GM18508 (cell line): ENCODE measurements around the gene NFKB1.
"Not testable (repeated sequence)": the region's sequence is repeated elsewhere in the genome, so short reads cannot be mapped to it uniquely, and the experiment has no call there.

Source experiments
- ATAC-seq: cut with Tn5 transposase; IDR thresholded peaks from one replicate; pipeline ENCODE4 v1.9.1; 2021; ENCODE audit warnings: moderate number of reproducible peaks; ENCODE audit not compliant: insufficient read depth, unreplicated experiment

The NFKB1 gene

DNA sequence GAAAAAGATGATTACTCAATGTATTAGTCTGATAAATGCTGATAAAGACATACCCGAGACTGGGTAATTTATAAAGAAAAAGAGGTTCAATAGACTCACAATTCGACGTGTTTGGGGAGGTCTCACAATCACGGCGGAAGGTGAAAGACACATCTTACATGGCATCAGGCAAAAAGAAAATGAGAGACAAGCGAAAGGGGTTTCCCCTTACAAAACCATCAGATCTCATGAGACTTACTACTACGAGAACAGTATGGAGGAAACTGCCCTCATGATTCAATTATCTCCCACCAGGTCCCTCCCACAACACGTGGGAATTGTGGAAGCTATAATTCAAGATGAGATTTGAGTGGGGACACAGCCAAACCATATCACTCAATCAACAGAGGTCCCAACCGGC, 117.9 kb downstream of the NFKB1 start:
- ATAC-seq = not testable (repeated sequence)

DNA sequence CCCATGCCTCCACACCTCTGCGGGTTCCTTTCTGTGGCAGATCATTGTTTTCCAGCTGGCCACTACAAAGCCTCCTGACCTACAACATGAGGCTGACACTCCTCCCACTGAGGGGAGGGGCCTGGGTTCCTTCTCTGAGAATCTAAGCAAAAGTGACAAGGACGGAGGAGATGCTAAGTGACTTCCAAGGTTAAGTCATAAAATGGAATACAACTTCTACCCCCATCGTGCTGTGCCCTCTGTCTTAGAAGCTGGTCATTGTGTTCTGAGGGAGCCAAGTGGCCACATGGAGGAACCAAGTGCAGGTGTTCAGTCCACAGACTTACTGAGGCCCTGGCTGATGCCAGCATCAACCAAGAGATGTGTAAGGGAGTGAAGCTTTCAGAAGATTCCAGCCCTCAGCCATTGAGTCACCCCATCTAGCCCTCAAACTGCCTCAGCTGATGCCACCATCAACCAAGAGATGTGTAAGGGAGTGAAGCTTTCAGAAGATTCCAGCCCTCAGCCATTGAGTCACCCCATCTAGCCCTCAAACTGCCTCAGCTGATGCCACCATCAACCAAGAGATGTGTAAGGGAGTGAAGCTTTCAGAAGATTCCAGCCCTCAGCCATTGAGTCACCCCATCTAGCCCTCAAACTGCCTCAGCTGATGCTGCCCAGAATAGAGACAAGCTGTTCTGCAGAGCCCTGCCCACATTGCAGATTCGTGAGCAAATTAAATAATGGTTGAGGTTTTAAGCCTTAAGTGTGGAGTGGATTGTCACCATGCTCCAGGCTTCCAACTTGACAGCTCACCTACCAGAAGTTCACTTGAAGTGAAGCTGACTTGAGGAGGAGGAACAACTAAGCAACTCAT, 118.8 kb downstream of the NFKB1 start:
- ATAC-seq = not testable (repeated sequence)

DNA sequence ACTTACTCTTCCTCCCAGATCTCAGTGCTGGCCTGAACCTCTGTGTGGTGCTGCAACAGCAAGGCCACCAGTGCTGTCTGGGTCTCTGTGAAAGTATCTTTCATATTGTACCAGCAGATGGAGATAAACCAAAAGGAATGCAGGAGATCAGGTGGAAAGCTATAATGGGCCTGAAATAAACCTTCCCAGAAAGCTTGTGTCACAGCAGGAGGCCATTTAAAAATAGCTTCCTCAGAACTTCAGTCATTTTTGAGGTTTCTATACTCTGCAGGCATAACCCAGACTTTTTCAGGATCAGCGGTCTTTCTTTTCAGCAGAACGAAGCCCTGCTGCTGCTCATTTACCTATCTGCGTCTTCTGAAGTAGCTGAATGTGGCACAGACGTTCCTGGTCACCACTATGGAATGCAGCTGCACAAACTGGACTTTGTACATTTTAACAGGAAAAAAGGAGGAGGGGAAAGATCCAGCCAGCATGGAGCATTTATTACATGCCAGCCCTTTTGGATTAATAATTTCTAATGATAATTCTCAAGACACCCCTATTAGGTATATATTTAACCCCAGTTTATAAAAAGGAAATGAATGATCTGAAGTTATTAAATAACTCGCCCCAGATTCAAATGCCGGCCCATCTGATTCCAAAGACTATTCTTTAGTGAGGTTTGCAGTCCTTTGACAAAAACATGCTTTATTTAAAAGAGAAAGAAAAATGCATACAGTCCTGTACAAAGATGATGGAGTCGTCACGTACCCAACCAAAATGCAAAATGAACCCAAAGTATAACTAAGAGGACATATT, 119.7 kb downstream of the NFKB1 start:
- ATAC-seq = peak; percentile 56

DNA sequence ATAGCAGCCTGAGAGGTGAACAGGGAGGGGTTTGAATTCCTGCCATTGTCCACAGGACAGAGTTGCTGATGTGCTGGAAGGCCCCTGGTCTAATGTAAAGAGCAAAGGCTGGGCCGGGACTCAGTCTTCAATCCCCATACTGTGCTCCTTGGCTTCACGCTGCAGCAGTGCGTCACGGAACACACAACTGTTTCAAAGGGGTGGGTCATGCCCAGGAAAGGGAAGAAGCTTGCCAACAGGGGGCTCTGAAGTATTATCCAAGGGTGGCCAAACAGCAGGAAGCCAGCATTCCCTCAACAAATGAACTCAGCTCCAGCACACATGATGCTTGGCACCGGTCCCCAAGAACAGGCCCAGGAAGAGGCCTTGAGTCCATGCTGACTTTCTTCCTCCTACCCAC, 122.5 kb downstream of the NFKB1 start:
- ATAC-seq = no peak

DNA sequence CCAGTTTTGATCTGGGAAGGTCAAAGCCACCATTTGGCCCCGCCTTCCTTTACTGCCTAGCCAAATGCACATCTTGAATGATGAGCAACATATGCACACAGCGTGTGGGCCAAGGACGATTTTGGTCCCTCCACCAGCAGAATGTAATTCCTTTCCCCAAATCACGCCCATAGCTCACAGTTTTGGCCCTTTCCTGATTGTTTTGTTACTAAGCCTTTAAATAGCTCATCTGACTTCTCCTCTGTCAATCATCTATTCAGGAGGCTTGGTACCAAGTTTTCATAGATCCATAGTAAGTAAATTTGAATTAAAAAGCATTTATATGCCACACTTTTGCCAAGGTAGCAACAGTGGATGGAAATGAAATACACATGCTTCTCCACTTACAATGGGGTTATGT, 123.3 kb downstream of the NFKB1 start:
- no peak for ATAC-seq

DNA sequence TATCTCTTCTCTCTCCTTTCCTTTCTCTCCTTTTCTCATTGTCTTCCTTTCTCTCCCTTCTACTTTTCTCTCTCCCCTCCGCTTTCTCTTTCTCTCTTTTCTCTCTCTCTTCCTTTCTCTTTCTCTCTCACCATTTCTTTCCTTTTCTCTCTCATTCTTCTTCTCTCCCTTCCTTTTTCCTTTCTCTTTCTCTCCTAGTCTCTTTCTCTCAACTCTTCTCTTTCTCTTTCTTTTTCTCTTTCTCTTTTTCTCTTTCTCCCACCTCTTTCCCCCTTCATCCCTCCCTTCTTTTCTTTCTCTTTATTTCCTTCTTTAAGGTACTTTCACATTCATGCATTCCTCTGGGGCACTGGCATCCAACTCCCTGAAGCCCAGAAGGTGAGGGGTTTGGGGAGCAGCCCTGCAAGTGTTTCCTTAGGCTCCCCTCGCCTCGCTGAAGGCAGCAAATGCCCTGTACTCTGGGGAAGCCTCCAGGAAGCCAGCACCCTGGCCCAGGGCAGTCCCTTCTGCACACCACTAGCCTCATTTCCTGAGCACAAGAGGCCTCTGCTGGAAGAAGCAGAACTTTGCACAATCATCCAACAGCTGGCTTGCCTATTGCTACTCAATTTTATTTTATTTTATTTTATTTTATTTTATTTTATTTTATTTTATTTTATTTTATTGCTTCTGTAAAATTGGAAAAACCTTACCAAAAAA, 124.2 kb downstream of the NFKB1 start:
- peak; percentile 81 for ATAC-seq

DNA sequence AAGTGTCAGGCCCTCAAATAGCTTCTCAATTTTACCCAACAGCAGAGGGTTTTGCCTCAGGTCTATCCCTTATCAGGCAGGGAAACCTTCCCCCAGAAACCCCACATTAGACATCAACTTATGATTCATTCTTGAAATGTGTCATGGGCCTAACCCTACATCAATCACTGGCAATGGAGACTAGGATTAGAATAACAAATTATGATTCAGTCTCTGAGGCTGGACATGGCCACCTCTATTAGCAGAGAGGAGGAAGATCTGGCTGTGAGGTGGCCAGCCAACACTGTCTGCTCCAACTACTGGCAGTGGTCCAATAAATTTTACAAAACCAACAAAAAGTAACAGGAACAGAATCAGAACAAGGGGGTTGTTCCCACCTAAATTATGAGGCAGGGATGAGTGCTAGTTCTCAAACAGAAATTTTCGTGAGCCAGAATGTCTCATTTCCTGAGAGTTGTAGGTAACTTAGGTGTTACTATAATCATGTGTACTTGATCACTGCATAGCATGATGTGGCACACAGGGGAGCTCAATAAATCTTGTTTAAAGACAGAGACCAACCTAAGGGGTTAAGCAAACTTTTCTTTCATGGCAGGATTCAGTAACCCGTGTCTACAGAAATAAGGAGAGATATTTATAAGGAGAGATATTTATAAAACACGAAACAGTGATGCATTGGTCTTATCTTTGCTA, 126.8 kb downstream of the NFKB1 start:
- ATAC-seq = no peak

DNA sequence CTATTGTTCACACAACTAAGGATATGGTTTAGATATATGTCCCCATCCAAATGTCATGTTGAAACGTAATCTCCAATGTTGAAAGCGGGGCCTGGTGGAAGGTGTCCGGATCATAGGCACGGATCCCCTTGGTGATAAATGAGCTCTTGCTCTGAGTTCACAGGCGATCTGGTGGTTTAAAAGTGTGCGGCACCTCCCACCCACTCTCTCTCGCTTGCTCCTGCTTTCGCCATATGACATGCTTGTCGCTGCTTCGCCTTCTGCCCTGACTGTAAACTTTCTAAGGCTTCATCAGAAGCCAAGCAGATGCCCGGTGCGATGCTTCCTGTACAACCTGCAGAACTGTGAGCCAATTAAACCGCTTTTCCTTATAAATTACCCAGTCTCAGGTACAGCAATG, 128.5 kb downstream of the NFKB1 start:
- no peak for ATAC-seq

DNA sequence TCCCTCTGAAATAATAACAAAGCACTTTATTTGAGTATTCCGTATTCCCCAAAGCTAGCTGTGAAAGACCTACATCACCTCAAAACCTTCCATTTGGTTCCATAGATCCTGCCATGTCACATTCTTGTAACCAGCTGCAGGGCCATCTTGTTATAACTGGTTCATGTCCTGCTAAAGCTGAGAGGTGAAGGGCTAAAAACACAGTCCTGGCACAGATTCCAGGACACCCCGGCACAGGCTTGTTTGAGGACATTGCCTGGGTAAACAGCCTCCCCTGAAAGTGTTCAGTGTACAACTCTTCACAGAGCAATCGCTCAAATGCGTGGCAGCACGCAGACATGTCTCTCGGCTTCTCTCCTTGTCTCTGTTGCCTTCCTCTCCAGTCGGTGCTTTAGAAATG, 130.5 kb downstream of the NFKB1 start:
- ATAC-seq = no peak

DNA sequence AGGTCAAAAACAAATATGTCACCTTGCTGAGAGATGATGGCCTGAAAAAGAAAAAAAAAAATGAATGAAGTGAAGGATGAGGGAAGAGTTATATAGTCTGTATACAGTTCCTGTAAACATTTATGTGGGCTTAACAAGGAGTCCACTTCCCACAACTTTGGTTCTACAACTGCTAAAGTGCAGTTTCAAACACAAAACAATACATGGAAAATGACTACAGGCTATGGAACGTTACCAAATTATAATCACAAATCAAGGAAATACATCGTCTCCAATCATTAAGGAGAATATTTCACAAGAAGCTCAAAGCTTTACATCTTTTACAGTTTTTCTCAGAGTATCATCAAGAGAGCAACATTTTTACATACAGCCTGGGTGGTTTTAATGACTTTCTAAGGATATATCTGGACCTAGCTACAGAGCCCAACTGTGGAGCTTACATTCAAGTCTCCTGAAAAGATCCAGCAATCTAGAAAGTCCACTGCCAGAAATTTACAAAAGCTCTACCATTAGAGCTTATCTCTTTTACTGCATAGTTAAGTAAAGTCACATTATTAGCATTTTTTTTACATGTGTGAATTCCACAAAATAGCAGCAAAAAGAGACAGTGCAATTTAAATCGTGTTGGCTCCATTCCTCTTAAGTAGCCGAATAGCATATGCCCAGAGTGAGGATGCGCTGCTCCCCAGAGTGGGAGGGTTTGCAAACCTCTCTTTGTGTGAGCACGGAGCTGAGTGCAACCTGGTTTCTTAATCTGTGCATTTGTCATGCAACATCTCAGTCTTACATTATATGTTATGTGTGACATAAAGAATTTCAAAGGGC, 131.3 kb downstream of the NFKB1 start:
- no peak for ATAC-seq

DNA sequence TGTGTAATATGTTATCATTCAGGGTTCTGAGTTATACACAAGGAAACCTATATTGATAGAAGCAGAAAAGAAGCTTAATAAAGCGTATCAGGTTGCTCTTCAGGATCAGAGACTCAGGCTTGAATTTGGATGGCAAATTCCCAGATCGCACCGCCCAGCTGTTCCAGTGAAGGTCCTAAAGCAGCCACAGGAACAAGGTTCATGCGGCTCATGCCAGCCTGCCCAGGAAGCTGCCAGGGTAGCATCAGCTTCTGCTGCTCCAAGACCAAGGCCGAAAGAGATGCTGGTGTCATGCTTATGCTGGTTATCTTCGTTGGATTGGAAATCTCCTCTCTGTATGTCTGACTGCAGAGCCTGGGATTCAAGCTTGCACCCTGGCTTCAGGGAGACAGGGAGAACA, 131.9 kb downstream of the NFKB1 start:
- no peak for ATAC-seq

DNA sequence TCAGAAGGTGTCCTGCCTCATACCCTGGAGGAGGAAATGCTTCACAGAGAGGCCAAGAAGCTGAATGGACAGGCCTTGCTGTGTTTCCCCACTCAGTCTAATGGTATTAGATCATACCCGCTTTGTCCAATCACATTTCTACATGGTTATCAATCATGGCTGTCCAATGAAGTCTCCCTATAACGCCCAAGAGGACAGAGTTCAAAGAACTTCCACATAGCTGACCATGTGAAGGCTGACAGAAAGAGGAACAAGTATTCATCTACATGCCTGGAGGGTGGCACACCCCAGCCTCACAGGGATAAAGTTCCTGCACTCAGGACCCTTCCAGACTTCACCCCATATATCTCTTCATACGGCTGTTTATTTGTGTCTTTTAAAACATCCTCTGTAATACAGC, 136.2 kb downstream of the NFKB1 start:
- ATAC-seq = no peak

DNA sequence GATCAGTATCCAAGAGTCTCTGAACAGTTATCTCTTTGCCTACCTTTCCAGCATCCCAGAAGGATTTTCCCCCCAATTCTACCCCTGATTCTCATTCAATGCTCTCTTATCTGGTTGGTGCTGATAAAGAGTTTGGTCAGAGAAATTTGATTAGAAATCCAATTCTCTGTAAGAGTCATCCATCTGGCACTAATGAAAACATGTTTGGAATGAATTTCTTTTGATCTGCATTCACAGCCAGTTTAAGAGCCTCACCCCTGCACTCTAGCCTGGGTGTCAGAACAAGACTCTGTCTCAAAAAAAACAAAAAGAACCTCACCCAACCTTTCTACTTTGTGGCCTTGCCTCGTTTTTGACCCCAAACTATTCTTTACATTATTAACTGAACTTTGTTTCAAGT, 137.5 kb downstream of the NFKB1 start:
- no peak for ATAC-seq

DNA sequence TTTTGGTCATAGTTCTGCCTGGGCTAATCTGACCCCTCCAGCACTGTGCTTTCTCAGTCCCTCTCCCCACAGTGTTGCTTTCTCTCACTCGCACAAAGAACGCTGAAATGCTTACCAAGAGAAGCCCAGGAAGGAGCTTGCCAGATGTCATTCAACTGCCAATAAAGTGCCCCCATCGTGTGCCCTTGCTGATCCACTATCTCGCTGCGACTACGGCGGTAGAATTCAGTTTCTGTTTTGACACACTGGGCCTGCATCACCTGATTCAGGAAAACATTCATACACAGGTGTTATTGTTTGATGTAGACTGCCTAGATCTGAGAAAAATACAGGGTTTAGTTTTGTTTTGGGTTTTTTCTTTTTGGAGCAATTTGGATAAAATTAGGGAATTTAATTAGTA, 138.4 kb downstream of the NFKB1 start:
- no peak for ATAC-seq

DNA sequence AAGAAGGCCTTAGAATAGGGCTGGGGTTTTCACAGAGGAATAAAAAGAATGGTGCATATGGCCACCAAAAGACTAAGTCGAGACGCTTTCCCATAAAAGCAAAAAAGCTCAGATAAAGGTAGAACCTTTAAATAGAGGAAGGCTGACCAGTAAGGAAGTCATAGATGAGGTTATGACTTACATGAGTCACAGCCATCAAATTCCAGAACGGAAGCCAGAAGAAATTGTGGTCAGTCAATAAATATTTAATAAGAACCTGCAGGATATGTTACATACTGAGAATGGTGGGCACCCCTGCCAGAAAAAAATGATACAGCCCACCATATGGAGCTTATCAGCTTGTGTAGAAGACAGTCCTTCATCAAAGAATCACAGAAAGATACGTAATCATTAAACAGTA, 139.5 kb downstream of the NFKB1 start:
- no peak for ATAC-seq

DNA sequence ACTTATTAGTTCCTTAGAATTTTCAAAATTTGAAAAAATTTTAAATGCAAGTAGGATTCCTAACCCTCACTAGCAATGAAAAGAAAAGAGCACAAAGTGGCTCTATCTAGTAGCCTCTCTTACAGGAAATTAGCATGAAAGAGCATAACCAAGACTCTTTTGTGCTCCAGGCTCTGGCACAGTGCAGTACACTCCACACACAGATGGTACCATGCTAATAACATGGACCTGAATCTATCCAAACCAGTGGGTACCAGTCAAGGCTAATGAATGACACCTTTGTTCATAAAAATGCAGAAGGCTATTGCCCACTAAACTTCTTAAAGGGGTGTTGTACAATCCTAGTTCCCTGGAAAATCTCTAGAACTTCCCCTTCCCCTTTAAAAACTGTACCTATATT, 140.6 kb downstream of the NFKB1 start:
- no peak for ATAC-seq

DNA sequence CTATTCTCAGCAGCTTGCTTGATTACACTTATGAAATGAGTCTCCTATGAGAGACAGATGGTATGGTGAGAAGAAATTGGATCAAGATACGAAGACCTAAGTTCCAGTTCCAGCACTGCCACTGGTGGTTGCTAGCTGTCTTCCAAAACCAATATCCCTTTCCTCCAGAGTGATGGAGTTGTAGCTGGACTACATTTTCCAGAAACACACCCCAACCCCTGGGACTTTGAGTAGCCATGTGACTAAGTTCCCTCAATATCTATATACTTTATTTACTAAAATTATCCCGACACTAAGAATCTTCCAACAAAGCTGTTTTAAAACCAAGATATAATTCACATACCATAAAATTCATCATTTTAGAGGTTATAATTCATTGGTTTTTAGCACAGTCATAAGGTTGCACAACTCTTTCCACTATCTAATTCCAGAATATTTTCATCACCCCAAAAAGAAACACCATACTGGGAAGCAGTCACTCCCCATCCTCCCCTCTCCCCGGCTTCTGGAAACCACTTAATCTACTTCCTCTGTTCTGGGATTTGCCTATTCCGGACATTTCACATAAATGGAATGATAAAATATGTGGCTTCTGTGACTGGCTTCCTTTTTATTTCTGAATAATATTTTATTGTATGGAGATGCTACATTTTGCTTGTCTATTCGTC, 141.6 kb downstream of the NFKB1 start:
- no peak for ATAC-seq

DNA sequence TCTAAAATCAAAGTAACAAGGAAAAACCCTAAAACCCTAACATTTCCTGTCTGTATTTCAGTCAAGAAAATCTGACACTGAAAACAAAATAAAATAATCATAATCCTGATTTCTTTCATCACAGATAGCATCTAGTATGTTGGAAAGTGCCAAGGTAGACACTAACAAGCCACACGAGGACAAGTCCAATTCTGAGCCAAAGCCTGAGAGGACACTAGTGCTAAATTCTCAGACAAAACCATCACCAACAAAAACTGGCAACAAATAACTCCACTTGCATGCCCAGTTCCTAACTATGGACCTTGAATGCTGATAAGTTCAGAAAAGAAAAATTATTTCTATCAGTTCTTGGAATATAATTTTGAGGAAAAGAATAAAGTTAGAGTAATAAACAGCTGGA, 146.0 kb downstream of the NFKB1 start:
- no peak for ATAC-seq

DNA sequence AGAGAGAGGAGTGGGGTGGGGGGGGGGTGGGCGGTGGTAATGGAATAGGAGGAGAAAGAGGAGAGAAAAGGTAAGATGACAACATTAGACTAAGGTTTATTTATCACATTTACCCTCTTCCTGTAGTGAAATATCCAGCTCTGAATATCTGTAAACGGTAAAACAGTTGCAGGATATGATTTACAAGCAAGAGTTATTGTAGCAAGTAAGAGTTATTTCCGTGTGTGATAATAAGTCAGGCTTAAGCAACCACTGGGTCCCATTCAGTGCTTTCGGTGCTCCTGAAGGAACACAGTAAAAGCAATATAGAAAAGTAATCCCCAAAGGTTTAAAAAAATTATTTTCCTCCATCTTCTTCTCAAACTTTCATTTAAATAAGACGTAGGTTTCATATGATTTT, 156.0 kb downstream of the NFKB1 start:
- no peak for ATAC-seq
